MM.1S (cell line): ENCODE measurements around the gene KCNK2.

Experiments used
- DNase-seq: peaks from one replicate; pipeline ENCODE4 v3.0.0-alpha.2; 2015
- H2AFZ ChIP-seq: fragments of 300-600 bp; sonication (generic); 2 replicates; pipeline ENCODE4 v1.6.0; 2016; ENCODE audit warnings: antibody characterized with exemption, low read length
- H3F3A ChIP-seq: fragments of 300-600 bp; sonication (generic); 2 replicates; pipeline ENCODE4 v1.6.1; 2016; ENCODE audit warnings: mild to moderate bottlenecking, antibody characterized with exemption, low read length, moderate library complexity, mixed read lengths; ENCODE audit not compliant: insufficient read depth
- H3K27ac ChIP-seq: fragments of 300-600 bp; sonication (generic); 2 replicates; pipeline ENCODE4 v1.5.1; 2016; ENCODE audit warnings: mild to moderate bottlenecking, low read length
- H3K27me3 ChIP-seq: fragments of 300-600 bp; sonication (generic); replicated peaks from 2 replicates; pipeline ENCODE4 v1.6.0; 2016; ENCODE audit warnings: low read length; ENCODE audit not compliant: insufficient read depth
- H3K36me3 ChIP-seq: fragments of 300-600 bp; sonication (generic); replicated peaks from 2 replicates; pipeline ENCODE4 v1.6.1; 2016; ENCODE audit warnings: mild to moderate bottlenecking, low read length, mixed read lengths; ENCODE audit not compliant: insufficient read depth
- H3K4me1 ChIP-seq: fragments of 300-600 bp; sonication (generic); 2 replicates; pipeline ENCODE4 v1.6.1; 2016; ENCODE audit warnings: low read length, mixed read lengths
- H3K4me2 ChIP-seq: fragments of 300-600 bp; sonication (generic); 2 replicates; pipeline ENCODE4 v1.6.0; 2016; ENCODE audit warnings: low read depth, low read length
- H3K4me3 ChIP-seq: fragments of 300-600 bp; sonication (generic); 2 replicates; pipeline ENCODE4 v1.5.1; 2016; ENCODE audit warnings: low read length, mixed read lengths
- H3K79me2 ChIP-seq: fragments of 300-600 bp; sonication (generic); 2 replicates; pipeline ENCODE4 v1.6.1; 2016; ENCODE audit warnings: mixed run types, low read length, mixed read lengths
- H3K9ac ChIP-seq: fragments of 300-600 bp; sonication (generic); 2 replicates; pipeline ENCODE4 v1.6.1; 2016; ENCODE audit warnings: low read length, mixed read lengths
- H3K9me2 ChIP-seq: fragments of 300-600 bp; sonication (generic); replicated peaks from 2 replicates; pipeline ENCODE4 v1.6.1; 2016; ENCODE audit warnings: mild to moderate bottlenecking, low read length, mixed read lengths; ENCODE audit not compliant: insufficient read depth
- H3K9me3 ChIP-seq: fragments of 300-600 bp; sonication (generic); replicated peaks from 2 replicates; pipeline ENCODE4 v1.6.1; 2016; ENCODE audit warnings: mild to moderate bottlenecking, low read length, mixed read lengths; ENCODE audit not compliant: insufficient read depth
- H4K20me1 ChIP-seq: fragments of 300-600 bp; sonication (generic); 2 replicates; pipeline ENCODE4 v1.6.1; 2016; ENCODE audit warnings: mild to moderate bottlenecking, low read length, moderate library complexity, mixed read lengths; ENCODE audit not compliant: insufficient read depth
- CTCF ChIP-seq: fragments of 300-600 bp; sonication (generic); IDR thresholded peaks from 2 replicates; pipeline ENCODE4 v1.5.1; 2016; ENCODE audit warnings: antibody characterized with exemption, low read length, mixed read lengths
- EZH2 ChIP-seq: fragments of 300-600 bp; sonication (generic); optimal IDR thresholded peaks from 2 replicates; pipeline ENCODE3; 2017; ENCODE audit warnings: low read depth, mild to moderate bottlenecking, antibody characterized with exemption, low read length, mixed read lengths
- EZH2phosphoT487 ChIP-seq: fragments of 300-600 bp; sonication (generic); IDR thresholded peaks from 2 replicates; pipeline ENCODE4 v1.6.1; 2018; ENCODE audit warnings: antibody characterized with exemption, low read length

The KCNK2 gene

GRCh38 chr1:215056584-215056983 is 26.0 kb upstream of the KCNK2 start:
- Histone ChIP-seq H3K4me2 (no peak overlapping the region), H4K20me1 (no peaks in the 10 kb centered on the region), H3K4me3 (no peak overlapping the region), H3K9me2 (no peaks in the 10 kb centered on the region), H3K27me3 (no peaks in the 10 kb centered on the region), H3K4me1 (no peaks in the 10 kb centered on the region), H3K79me2 (no peaks in the 10 kb centered on the region), H3K9me3 (no peaks in the 10 kb centered on the region), H3K36me3 (no peaks in the 10 kb centered on the region), H3K9ac (no peak overlapping the region), H2AFZ (no peak overlapping the region), H3F3A (no peaks in the 10 kb centered on the region), H3K27ac (no peak overlapping the region)
- TF ChIP-seq CTCF: no peak
- no peak for TF ChIP-seq EZH2phosphoT487
- TF ChIP-seq EZH2: no peak
- DNase-seq: no peak

- Histone ChIP-seq H2AFZ (no peak overlapping the region), H3F3A (no peaks in the 10 kb centered on the region), H4K20me1 (no peaks in the 10 kb centered on the region), H3K27ac (no peak overlapping the region), H3K9me3 (no peaks in the 10 kb centered on the region), H3K27me3 (no peaks in the 10 kb centered on the region), H3K9ac (no peak overlapping the region), H3K4me1 (no peaks in the 10 kb centered on the region), H3K4me3 (no peak overlapping the region), H3K4me2 (no peak overlapping the region), H3K79me2 (no peaks in the 10 kb centered on the region), H3K36me3 (no peaks in the 10 kb centered on the region), H3K9me2 (no peaks in the 10 kb centered on the region)
- no peak for DNase-seq
- TF ChIP-seq CTCF (no peak), EZH2phosphoT487 (no peak), EZH2 (no peak)
Measured at GRCh38 chr1:215059947-215060346, 22.6 kb upstream of the KCNK2 start.

- no peak overlapping the region for H3K9ac ChIP-seq
- H4K20me1 ChIP-seq: no peaks in the 10 kb centered on the region
- TF ChIP-seq EZH2: no peak
- no peak for TF ChIP-seq EZH2phosphoT487
- TF ChIP-seq CTCF: no peak
- H3K9me2 ChIP-seq: no peaks in the 10 kb centered on the region
- no peak overlapping the region for H3K4me3 ChIP-seq
- no peak overlapping the region for H3K4me2 ChIP-seq
- no peaks in the 10 kb centered on the region for H3K27me3 ChIP-seq
- no peak overlapping the region for H2AFZ ChIP-seq
- H3K27ac ChIP-seq: no peak overlapping the region
- no peaks in the 10 kb centered on the region for H3K4me1 ChIP-seq
- H3K79me2 ChIP-seq: no peaks in the 10 kb centered on the region
- H3K9me3 ChIP-seq: no peaks in the 10 kb centered on the region
- no peak for DNase-seq
- H3K36me3 ChIP-seq: no peaks in the 10 kb centered on the region
- H3F3A ChIP-seq: no peaks in the 10 kb centered on the region
Measured at GRCh38 chr1:215064327-215064726, 18.2 kb upstream of the KCNK2 start.

GRCh38 chr1:215071078-215071477 is 11.5 kb upstream of the KCNK2 start:
- H3K9me3 ChIP-seq: no peaks in the 10 kb centered on the region
- H3K27me3 ChIP-seq: no peaks in the 10 kb centered on the region
- no peak overlapping the region for H3K9ac ChIP-seq
- H3K9me2 ChIP-seq: no peaks in the 10 kb centered on the region
- no peak overlapping the region for H3K4me3 ChIP-seq
- H2AFZ ChIP-seq: no peak overlapping the region
- H3K4me2 ChIP-seq: no peak overlapping the region
- H3K79me2 ChIP-seq: no peaks in the 10 kb centered on the region
- H3F3A ChIP-seq: no peaks in the 10 kb centered on the region
- H3K27ac ChIP-seq: no peak overlapping the region
- H3K4me1 ChIP-seq: no peaks in the 10 kb centered on the region
- no peaks in the 10 kb centered on the region for H4K20me1 ChIP-seq
- no peak for TF ChIP-seq EZH2
- TF ChIP-seq EZH2phosphoT487: no peak
- no peak for TF ChIP-seq CTCF
- DNase-seq: no peak
- no peaks in the 10 kb centered on the region for H3K36me3 ChIP-seq
